HUES64 (cell line): ENCODE results near the gene FAM13A.

Experiments used
- H3K27ac ChIP-seq: 2 replicates; pipeline ENCODE4 v1.7.0; 2013; ENCODE audit warnings: low read depth, low read length, inconsistent platforms
- H3K27me3 ChIP-seq: 2 replicates; pipeline ENCODE4 v1.6.1; 2013; ENCODE audit warnings: mild to moderate bottlenecking, low read length; ENCODE audit not compliant: insufficient read depth
- H3K36me3 ChIP-seq: 2 replicates; pipeline ENCODE4 v1.6.1; 2013; ENCODE audit warnings: mild to moderate bottlenecking, low read length; ENCODE audit not compliant: insufficient read depth
- H3K4me1 ChIP-seq: 2 replicates; pipeline ENCODE4 v1.6.1; 2013; ENCODE audit warnings: mild to moderate bottlenecking, low read length, moderate library complexity; ENCODE audit not compliant: insufficient read depth
- H3K4me3 ChIP-seq: 2 replicates; pipeline ENCODE4 v1.5.1; 2013; ENCODE audit warnings: mild to moderate bottlenecking, low read length, moderate library complexity
- H3K9ac ChIP-seq: 2 replicates; pipeline ENCODE4 v1.6.1; 2013; ENCODE audit warnings: mild to moderate bottlenecking, low read depth, low read length
- H3K9me3 ChIP-seq: 2 replicates; pipeline ENCODE4 v1.6.1; 2013; ENCODE audit warnings: low read depth, low read length; ENCODE audit not compliant: insufficient read depth
- WGBS: fragments of 150-250, 120-280 bp; methylation state at CpG from one replicate; pipeline ENCODE4 v1.1.7; 2013; ENCODE audit warnings: missing lambda C conversion rate; 5-methylcytosine and 5-hydroxymethylcytosine counted together

The FAM13A gene

DNA sequence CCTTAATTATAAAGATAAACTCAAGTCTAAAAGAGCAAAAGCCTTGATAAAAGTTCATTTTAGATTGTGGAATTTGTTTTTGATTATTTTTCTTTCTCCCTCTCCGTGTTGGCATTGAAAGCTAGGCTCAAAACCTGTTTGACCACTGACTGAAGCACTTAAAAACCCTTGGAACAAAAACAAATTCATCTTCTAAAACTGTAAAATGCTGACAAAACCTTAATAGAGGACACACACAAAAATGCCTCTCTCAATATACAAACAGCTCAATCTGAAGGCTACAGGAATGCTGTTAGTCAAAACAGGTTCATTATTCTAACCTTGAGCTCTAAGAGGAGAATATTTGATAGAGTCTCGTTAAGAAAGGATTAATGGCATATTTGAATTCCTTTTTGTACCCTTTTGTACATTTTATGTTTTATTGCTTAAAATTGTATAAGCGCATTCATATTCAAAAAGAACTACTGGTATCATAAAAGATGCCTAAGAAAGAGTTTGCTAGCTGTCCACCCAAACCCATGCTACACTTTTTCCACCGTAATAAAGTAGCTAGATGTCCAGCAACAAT, 285.0 kb downstream of the FAM13A start:
- H3K27ac ChIP-seq, result no peak overlapping the region
- no peaks in the 10 kb centered on the region for H3K9me3 ChIP-seq
- no peak overlapping the region for H3K9ac ChIP-seq
- H3K27me3 ChIP-seq, result no peaks in the 10 kb centered on the region
- no peaks in the 10 kb centered on the region for H3K36me3 ChIP-seq
- whole genome bisulfite sequencing, result 93% methylated on average over 4 of the region's 4 CpGs
- no peak overlapping the region for H3K4me3 ChIP-seq
- no peaks in the 10 kb centered on the region for H3K4me1 ChIP-seq

DNA sequence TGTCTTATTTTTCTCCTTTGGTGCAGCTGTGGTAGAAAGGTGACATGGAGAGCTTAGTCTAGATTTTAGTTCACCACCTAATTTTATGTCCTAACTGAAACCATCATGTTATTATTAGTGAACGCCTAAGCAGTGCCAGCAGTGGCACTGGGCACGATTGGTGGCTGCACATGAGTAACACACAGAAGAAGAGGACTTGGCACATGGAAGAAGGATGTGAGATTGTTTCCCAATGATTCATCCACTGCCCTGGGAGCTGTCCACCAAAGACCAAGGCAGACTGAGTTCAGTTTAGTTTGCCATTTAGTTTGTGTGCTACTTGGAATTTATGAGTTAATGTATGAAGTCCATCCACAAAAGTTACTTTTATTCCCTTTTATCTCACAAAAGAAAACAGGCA, 291.3 kb downstream of the FAM13A start:
- H3K9me3 ChIP-seq, result no peaks in the 10 kb centered on the region
- H3K36me3 ChIP-seq, result no peaks in the 10 kb centered on the region
- WGBS, result 91% methylated on average over 2 of the region's 2 CpGs
- no peaks in the 10 kb centered on the region for H3K27me3 ChIP-seq
- no peak overlapping the region for H3K27ac ChIP-seq
- H3K9ac ChIP-seq, result no peak overlapping the region
- peaks cover 5% of the 10 kb centered on the region for H3K4me1 ChIP-seq
- no peak overlapping the region for H3K4me3 ChIP-seq

DNA sequence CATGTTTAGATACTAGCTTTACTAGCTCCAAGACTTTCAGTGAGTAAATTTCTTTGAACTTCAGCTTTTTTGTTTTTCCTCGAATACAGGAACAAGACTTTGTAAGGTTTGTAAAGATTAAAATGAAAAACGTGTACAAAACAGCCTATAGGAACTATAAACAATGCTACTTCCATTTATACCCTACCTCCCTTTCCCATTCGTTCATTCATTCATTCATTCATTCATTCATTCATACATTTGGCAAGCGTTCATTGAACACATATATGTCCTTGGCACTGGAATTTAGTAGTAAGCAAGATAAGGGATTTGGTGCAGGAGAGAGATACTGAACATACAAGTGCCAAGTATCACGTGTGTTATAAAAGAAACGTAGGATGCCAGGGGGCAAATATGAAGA, 293.9 kb downstream of the FAM13A start:
- Histone ChIP-seq H3K9me3 (no peaks in the 10 kb centered on the region), H3K4me1 (peaks cover 28% of the 10 kb centered on the region), H3K9ac (no peak overlapping the region), H3K27ac (no peak overlapping the region), H3K27me3 (no peaks in the 10 kb centered on the region), H3K4me3 (no peak overlapping the region), H3K36me3 (no peaks in the 10 kb centered on the region)
- WGBS, result 94% methylated on average over 6 of the region's 6 CpGs

DNA sequence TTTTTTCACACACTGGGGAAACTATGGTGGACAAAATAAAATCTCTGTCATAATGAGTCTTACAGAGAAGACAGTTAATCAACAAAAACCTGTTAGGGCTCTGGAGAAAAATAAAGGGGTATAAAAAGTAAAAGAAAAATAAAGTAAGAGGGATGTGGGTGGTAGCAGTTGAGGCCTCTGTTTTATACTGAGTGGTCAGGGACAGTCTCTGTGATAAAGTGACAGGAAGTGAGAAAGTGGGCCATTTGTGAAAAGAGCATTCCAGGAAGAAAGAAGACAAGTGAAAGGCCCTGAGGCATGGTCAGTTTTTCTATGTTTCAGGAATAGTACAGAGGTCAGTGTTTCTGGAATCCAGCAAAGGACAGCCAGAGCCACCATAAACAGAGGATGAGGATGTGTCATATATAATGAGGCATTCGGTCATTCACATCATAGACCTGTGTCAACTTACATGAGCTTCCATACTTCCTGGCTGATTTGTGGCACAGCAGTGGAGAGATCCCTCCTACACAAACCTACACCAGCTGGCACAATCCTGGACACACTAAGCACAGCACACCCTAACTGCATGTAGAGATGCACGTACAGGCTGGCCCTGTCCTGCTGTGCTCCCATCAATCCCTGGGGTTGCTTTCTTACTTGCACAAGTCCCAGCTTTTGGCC, 295.0 kb downstream of the FAM13A start:
- Histone ChIP-seq H3K4me3 (no peak overlapping the region), H3K27me3 (no peaks in the 10 kb centered on the region), H3K27ac (no peak overlapping the region), H3K9ac (no peak overlapping the region), H3K36me3 (no peaks in the 10 kb centered on the region), H3K9me3 (no peaks in the 10 kb centered on the region), H3K4me1 (peaks cover 31% of the 10 kb centered on the region)
- 92% methylated on average over 2 of the region's 2 CpGs for WGBS

DNA sequence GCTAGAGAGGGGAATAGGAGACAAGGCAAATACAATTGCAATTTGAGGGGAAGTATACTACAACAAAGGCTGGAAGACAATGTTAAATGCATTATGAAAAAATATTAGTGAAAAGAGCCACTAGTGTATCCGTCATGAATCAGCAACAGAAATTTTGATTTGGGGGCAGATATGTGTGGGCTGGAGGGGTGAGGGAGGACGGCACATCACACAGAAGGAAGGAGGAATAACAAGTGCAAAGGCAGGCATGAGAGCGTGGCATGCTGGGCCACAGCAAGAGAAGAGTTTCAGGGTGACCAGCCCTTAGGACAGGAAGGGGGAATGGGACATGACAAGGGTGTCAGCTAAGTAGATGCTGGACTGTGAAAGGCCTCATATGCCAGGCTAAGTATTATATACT, 295.6 kb downstream of the FAM13A start:
- Histone ChIP-seq H3K27ac (no peak overlapping the region), H3K4me3 (no peak overlapping the region), H3K27me3 (no peaks in the 10 kb centered on the region), H3K36me3 (no peaks in the 10 kb centered on the region), H3K9ac (no peak overlapping the region), H3K4me1 (peaks cover 31% of the 10 kb centered on the region), H3K9me3 (no peaks in the 10 kb centered on the region)
- 94% methylated on average over 3 of the region's 3 CpGs for WGBS

DNA sequence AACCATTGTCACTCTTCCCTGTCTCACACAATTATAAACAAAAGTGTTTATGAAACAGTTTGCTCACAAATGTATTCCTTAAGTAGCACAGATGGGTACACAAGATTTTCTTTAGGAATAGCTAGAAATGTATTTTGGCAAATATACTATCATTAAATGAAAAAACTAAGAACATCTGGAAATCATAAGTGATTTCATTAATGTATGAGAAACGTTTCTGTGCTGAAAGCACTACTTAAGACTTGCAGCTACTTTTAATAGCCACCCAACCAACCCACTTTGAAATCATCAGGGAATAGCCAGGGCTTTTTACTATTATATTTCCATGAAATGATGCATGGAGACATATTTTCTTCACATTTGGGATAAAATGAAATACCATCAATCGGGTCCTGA, 297.1 kb downstream of the FAM13A start:
- WGBS, result 70% methylated on average over 1 of the region's 2 CpGs
- no peaks in the 10 kb centered on the region for H3K36me3 ChIP-seq
- H3K27me3 ChIP-seq, result no peaks in the 10 kb centered on the region
- no peak overlapping the region for H3K9ac ChIP-seq
- H3K4me3 ChIP-seq, result no peak overlapping the region
- H3K4me1 ChIP-seq, result peaks cover 31% of the 10 kb centered on the region
- no peaks in the 10 kb centered on the region for H3K9me3 ChIP-seq
- no peak overlapping the region for H3K27ac ChIP-seq

DNA sequence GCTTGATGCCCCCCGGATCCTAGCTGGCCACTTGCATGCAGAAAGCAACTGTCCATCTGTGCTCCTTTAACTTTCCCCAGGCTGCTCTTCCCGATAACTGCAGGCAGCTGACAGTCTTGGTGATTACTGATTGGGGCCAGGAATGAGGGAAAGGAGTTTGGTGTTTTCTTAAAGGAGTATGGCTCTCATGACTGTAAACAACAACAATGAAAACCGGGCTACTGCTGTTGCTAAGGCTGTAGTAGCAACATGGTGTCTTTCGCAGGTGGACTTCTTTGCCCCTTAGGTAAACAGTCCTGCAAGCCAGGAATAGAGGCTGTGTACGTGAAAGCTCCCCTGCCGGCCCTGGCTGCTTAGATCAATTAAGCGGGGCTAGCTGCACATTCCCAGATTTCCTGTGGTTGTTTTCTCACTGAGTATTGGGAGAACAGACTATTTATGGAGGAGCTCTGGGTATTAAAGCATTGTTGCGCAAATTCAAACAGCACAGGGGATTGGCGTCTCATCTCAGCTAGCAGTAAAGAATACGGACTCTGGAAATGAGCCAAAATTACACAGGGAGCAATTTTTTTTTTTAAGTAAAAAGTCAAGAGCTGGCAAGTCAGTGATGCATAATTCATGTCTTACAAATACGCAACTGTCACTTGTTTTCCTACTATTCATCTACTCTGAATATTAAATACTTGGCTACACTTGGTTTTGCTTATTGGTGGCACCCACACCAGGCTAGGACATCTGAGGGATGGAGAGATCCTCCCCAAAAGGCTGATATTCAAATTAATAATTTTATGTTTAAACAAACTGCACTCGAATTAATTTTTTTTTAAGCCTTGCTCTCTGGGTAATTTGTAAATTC, 297.7 kb downstream of the FAM13A start:
- Histone ChIP-seq H3K9me3 (no peaks in the 10 kb centered on the region), H3K9ac (0 out of 2 replicates have a peak overlapping the region, but pooled peaks have one; percentile 2), H3K4me1 (peaks cover 31% of the 10 kb centered on the region), H3K36me3 (no peaks in the 10 kb centered on the region), H3K27ac (peak overlapping the region; percentile 49; the same call in 1 of the 2 replicates), H3K4me3 (no peak overlapping the region), H3K27me3 (no peaks in the 10 kb centered on the region)
- 66% methylated on average over 11 of the region's 12 CpGs for WGBS

DNA sequence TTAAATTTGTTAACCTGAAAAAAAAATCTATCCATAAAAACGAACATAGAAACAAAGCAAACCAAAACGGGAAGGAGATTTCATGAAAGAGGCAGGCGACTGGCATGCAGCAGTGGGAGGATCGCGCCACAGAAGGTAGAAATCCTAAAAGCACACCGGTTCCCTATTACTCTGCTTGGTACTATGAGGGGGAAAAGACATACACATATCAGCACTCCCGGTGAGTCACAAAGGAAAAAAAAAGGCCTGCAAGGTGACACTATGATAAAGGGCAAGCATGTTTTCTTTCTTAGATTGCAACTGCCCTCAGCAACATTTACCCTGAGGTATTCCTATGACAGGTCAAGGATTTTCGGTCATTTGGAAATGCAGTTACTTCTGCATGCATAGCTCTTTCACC, 298.7 kb downstream of the FAM13A start:
- H3K27me3 ChIP-seq, result no peaks in the 10 kb centered on the region
- H3K27ac ChIP-seq, result no peak overlapping the region
- H3K9me3 ChIP-seq, result no peaks in the 10 kb centered on the region
- H3K36me3 ChIP-seq, result peaks cover 5% of the 10 kb centered on the region; the same call in 1 of the 2 replicates
- no peak overlapping the region for H3K9ac ChIP-seq
- H3K4me3 ChIP-seq, result no peak overlapping the region
- WGBS, result 58% methylated on average over 8 of the region's 8 CpGs
- peaks cover 31% of the 10 kb centered on the region for H3K4me1 ChIP-seq

DNA sequence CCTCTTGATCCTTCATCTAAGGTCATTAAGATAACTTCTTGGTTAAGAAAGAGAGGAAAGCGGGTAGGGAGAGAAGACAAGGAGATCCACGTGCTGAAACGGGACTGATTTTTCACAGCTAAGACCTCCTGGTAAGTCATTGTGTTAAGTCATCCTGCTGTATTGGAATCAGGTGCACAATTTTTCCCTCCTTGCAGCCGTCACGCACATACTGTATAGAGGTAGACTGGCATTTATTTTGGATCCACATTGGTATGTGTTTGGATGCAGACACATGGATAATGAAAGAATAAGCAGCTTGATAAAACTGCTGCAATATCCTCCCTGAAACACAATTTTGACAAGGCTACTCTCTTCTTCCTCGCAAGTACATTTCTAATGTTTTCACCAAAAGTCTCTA, 299.2 kb downstream of the FAM13A start:
- Histone ChIP-seq H3K4me1 (peaks cover 31% of the 10 kb centered on the region), H3K9me3 (no peaks in the 10 kb centered on the region), H3K36me3 (peaks cover 6% of the 10 kb centered on the region; the same call in 1 of the 2 replicates), H3K9ac (no peak overlapping the region), H3K27me3 (no peaks in the 10 kb centered on the region), H3K27ac (no peak overlapping the region), H3K4me3 (no peak overlapping the region)
- WGBS, result 89% methylated on average over 6 of the region's 6 CpGs

DNA sequence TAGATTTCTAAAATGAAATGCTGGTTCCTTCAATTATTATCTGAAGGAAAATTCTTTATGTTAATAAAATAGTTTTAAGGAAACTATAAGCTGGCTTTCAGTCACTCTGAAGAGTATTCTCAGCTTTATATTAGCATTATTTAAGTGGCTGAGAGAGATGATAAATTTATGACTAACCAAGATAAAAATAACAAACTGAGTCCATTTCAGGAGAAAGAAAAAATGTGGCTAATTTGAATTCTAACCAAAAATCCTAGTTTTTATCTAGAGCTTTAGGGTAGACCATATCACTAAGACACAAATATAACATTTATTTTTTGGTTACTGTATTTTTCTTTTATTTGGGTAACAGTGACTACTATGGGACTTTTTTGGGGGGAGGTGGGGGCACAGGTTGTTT, 299.9 kb downstream of the FAM13A start:
- H3K9me3 ChIP-seq, result no peaks in the 10 kb centered on the region
- H3K27ac ChIP-seq, result no peak overlapping the region
- no peak overlapping the region for H3K4me3 ChIP-seq
- no peaks in the 10 kb centered on the region for H3K27me3 ChIP-seq
- no peak overlapping the region for H3K9ac ChIP-seq
- H3K4me1 ChIP-seq, result peaks cover 31% of the 10 kb centered on the region
- peaks cover 6% of the 10 kb centered on the region; the same call in 1 of the 2 replicates for H3K36me3 ChIP-seq

DNA sequence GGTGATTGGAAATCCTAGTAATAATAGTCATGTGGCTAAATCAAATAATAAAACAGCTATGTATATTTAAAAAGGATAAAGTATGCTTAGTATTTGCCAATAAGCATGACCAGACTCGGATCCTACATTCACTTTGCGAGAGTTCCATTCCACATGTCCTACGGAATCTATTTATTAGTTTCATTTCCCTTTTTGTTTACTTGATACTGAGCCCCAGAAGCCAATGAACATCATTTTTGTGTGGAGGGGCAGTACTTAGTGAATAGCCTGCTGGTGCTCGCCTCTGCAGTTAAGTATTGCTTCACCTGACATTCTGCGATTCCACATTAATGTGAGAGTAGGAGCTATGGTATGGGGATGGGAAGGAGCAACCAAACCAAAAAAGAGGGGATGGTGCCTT, 300.8 kb downstream of the FAM13A start:
- Histone ChIP-seq H3K27ac (no peak overlapping the region), H3K36me3 (peaks cover 9% of the 10 kb centered on the region; the same call in 1 of the 2 replicates), H3K9me3 (no peaks in the 10 kb centered on the region), H3K9ac (no peak overlapping the region), H3K27me3 (no peaks in the 10 kb centered on the region), H3K4me3 (no peak overlapping the region), H3K4me1 (peaks cover 31% of the 10 kb centered on the region)
- 96% methylated on average over 5 of the region's 5 CpGs for WGBS
